Measurements from ENCODE around the gene BMP2K.
"Not testable (repeated sequence)": the region's sequence is repeated elsewhere in the genome, so short reads cannot be mapped to it uniquely, and the experiment has no call there.

BMP2K gene

DNA sequence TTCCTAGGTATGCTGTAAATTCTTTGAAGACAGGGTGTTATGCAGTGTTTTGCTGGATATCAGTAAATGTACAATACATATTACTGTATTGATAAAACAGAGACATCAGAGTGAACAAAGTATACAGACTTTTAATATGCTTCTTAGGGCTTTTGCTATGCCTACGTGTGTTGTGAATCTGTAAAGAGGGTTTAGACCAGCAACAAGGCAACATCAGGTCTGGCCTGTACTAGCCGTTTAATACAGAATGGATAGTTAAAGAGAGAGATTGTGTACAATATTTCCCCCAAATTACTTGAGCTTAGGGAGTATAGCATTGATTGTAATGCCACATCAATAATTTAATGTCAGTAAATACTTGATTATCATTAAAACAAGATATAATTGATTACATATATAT lies 87.8 kb downstream of the BMP2K start (continued):
- TF ChIP-seq, protein P1, sequence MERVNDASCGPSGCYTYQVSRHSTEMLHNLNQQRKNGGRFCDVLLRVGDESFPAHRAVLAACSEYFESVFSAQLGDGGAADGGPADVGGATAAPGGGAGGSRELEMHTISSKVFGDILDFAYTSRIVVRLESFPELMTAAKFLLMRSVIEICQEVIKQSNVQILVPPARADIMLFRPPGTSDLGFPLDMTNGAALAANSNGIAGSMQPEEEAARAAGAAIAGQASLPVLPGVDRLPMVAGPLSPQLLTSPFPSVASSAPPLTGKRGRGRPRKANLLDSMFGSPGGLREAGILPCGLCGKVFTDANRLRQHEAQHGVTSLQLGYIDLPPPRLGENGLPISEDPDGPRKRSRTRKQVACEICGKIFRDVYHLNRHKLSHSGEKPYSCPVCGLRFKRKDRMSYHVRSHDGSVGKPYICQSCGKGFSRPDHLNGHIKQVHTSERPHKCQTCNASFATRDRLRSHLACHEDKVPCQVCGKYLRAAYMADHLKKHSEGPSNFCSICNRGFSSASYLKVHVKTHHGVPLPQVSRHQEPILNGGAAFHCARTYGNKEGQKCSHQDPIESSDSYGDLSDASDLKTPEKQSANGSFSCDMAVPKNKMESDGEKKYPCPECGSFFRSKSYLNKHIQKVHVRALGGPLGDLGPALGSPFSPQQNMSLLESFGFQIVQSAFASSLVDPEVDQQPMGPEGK (CRISPR knock-in tag; IDR thresholded peaks at IDR 0.05; ENCODE audit: borderline replicate concordance), result no peak

DNA sequence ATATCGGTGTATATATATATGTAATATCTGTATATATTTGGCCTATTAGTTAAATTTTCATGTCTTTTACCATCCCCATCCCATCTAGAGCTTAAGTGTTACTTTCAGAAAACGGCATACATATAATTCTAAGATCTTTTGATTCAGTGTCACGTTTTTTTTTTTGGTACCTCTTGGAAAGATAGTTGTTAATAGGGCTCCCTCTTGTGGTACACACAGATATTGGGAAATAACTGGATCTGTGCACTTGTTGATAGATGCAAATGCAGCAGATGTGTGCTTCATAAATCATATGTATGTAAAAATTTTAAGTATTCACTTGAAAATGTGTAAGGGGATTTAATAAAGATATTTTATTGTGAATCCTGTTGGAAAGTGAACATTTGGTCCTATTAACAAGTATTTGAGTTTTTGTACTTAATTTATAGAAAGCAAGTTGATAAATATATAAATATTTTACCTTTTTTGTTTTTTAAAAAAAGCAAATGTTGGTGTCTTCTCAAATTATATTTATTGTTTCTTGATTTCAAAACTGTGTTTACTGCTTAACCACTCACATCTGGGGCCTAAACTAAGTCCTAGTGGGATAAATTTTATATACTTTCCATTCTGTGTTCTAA lies 88.4 kb downstream of the BMP2K start:
- TF ChIP-seq RARB (CRISPR knock-in tag; IDR thresholded peaks at IDR 0.05) (no peak), PPARA (CRISPR knock-in tag; IDR thresholded peaks at IDR 0.05; ENCODE audit: borderline replicate concordance) (no peak), ZNF565 (CRISPR knock-in tag; conservative IDR thresholded peaks at IDR 0.05; ENCODE audit: low read depth) (no peak), BACH2 (CRISPR knock-in tag; IDR thresholded peaks at IDR 0.05; ENCODE audit: borderline replicate concordance) (no peak), CSDC2 (CRISPR knock-in tag; IDR thresholded peaks at IDR 0.05) (no peak), ZFP30 (CRISPR knock-in tag; IDR thresholded peaks at IDR 0.05) (no peak), ZNF70 (CRISPR knock-in tag; IDR thresholded peaks at IDR 0.05) (no peak), GLIS3 (CRISPR knock-in tag; IDR thresholded peaks at IDR 0.05) (no peak), ZFP3 (CRISPR knock-in tag; IDR thresholded peaks at IDR 0.05) (no peak), ZC3H10 (CRISPR knock-in tag; IDR thresholded peaks at IDR 0.05) (no peak), TCF4 (CRISPR knock-in tag; IDR thresholded peaks at IDR 0.05; ENCODE audit: borderline replicate concordance) (no peak)
- TF ChIP-seq, protein P2, sequence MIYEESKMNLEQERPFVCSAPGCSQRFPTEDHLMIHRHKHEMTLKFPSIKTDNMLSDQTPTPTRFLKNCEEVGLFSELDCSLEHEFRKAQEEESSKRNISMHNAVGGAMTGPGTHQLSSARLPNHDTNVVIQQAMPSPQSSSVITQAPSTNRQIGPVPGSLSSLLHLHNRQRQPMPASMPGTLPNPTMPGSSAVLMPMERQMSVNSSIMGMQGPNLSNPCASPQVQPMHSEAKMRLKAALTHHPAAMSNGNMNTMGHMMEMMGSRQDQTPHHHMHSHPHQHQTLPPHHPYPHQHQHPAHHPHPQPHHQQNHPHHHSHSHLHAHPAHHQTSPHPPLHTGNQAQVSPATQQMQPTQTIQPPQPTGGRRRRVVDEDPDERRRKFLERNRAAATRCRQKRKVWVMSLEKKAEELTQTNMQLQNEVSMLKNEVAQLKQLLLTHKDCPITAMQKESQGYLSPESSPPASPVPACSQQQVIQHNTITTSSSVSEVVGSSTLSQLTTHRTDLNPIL (CRISPR knock-in tag; IDR thresholded peaks at IDR 0.05; ENCODE audit: low read depth), result no peak
- TF ChIP-seq, protein P3, sequence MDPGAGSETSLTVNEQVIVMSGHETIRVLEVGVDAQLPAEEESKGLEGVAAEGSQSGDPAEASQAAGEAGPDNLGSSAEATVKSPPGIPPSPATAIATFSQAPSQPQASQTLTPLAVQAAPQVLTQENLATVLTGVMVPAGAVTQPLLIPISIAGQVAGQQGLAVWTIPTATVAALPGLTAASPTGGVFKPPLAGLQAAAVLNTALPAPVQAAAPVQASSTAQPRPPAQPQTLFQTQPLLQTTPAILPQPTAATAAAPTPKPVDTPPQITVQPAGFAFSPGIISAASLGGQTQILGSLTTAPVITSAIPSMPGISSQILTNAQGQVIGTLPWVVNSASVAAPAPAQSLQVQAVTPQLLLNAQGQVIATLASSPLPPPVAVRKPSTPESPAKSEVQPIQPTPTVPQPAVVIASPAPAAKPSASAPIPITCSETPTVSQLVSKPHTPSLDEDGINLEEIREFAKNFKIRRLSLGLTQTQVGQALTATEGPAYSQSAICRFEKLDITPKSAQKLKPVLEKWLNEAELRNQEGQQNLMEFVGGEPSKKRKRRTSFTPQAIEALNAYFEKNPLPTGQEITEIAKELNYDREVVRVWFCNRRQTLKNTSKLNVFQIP (CRISPR knock-in tag; IDR thresholded peaks at IDR 0.05; ENCODE audit: borderline replicate concordance, low read depth), result no peak

DNA sequence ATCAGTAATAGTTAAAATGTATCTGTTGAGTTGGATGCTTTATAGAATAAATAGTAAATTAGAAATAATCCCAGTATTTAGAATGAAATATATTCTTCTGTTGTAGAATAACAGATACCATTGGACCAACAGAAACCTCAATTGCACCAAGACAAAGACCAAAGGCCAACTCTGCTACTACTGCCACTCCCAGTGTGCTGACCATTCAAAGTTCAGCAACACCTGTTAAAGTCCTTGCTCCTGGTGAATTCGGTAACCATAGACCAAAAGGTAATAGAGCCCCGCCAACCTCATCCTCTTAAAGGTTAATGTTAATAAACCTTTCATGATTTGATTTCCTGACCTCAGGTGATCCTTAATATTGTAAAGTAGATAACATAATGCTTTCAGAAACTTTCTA lies 89.3 kb downstream of the BMP2K start:
- ATAC-seq, result no peak
- no peak for TF ChIP-seq ZC3H10 (CRISPR knock-in tag; IDR thresholded peaks at IDR 0.05)
- no peak for TF ChIP-seq ISL1 (CRISPR knock-in tag; IDR thresholded peaks at IDR 0.05)
- TF ChIP-seq BACH2 (CRISPR knock-in tag; IDR thresholded peaks at IDR 0.05; ENCODE audit: borderline replicate concordance), result no peak

More for the DNA sequence above, 88.4 kb downstream of the BMP2K start:
- ATAC-seq, result peak; percentile 80

DNA sequence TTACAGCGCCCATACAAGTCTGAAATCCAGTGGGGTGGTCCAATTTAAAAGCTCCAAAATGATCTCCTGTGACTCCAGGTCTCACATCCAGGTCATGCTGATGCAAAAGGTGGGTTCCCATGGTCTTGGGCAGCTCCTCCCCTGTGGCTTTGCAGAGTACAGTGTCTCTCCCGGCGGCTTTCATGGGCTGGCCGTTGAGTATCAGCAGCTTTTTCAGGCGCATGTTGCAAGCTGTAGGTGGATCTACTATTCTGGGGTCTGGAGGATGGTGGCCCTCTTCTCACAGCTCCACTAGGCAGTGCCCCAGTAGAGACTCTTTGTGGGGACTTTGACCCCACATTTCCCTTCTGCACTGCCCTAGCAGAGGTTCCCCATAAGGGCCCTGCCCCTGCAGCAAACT lies 92.6 kb downstream of the BMP2K start:
- not testable (repeated sequence) for ATAC-seq

DNA sequence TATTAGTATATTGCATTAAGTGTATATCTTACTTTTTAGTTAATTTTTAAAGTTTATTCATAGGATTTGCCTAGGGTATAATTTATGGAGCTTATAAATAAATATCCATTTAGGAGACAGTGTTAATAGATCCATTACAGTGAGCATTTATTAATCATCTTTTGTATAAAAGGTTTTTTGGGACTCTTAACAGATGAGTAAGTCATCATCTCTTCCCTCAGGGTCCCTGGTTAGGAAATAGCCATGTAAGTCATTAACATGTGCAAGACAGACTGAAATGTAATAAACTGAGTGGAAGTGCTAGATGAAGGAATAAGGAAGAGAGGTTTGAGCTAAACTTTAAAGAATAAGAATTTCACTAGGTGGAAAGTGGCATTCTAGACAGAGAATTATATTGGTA lies 93.9 kb downstream of the BMP2K start:
- ATAC-seq, result no peak
- TF ChIP-seq PPARA (CRISPR knock-in tag; IDR thresholded peaks at IDR 0.05; ENCODE audit: borderline replicate concordance), result no peak
- TF ChIP-seq, protein P4, sequence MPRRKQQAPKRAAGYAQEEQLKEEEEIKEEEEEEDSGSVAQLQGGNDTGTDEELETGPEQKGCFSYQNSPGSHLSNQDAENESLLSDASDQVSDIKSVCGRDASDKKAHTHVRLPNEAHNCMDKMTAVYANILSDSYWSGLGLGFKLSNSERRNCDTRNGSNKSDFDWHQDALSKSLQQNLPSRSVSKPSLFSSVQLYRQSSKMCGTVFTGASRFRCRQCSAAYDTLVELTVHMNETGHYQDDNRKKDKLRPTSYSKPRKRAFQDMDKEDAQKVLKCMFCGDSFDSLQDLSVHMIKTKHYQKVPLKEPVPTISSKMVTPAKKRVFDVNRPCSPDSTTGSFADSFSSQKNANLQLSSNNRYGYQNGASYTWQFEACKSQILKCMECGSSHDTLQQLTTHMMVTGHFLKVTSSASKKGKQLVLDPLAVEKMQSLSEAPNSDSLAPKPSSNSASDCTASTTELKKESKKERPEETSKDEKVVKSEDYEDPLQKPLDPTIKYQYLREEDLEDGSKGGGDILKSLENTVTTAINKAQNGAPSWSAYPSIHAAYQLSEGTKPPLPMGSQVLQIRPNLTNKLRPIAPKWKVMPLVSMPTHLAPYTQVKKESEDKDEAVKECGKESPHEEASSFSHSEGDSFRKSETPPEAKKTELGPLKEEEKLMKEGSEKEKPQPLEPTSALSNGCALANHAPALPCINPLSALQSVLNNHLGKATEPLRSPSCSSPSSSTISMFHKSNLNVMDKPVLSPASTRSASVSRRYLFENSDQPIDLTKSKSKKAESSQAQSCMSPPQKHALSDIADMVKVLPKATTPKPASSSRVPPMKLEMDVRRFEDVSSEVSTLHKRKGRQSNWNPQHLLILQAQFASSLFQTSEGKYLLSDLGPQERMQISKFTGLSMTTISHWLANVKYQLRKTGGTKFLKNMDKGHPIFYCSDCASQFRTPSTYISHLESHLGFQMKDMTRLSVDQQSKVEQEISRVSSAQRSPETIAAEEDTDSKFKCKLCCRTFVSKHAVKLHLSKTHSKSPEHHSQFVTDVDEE (CRISPR knock-in tag; IDR thresholded peaks at IDR 0.05), result no peak
- TF ChIP-seq RARB (CRISPR knock-in tag; IDR thresholded peaks at IDR 0.05), result no peak
- TF ChIP-seq CSDC2 (CRISPR knock-in tag; IDR thresholded peaks at IDR 0.05), result no peak
- TF ChIP-seq, protein P3 (CRISPR knock-in tag; IDR thresholded peaks at IDR 0.05; ENCODE audit: borderline replicate concordance, low read depth), result no peak
- no peak for TF ChIP-seq ZC3H10 (CRISPR knock-in tag; IDR thresholded peaks at IDR 0.05)
- no peak for TF ChIP-seq TOX (CRISPR knock-in tag; IDR thresholded peaks at IDR 0.05; ENCODE audit: borderline replicate concordance)
- no peak for TF ChIP-seq ESRRG (CRISPR knock-in tag; IDR thresholded peaks at IDR 0.05)

Data from SK-N-SH treated with all-trans-retinoic acid at 6 μM for 48 hours (cell line).